Muscle of arm (tissue), 14 donors: ENCODE measurements around the gene TAT. TPM values are rescaled to one million over a fixed set of nuclear protein-coding genes. Genes with fewer than 3 reads are reported as not detected.
"Not testable (repeated sequence)": the region's sequence is repeated elsewhere in the genome, so short reads cannot be mapped to it uniquely, and the experiment has no call there.

Experiments
- DNase-seq: peaks from one replicate; pipeline ENCODE4 v3.0.0-alpha.2; 2013
- long read RNA-seq, 11 donors: transcript quantifications; one replicate each; lab custom pipeline, GENCODE V29; 2026
- polyA plus RNA-seq, 12 donors: library from polyadenylated mRNA; unstranded; fragments of 120-200 nt; gene quantifications; one replicate each; pipeline ENCODE4 v1.2.1, GENCODE V29; 2013; ENCODE audit not compliant: insufficient read length in 12 of 12

The TAT gene
- under 1 TPM in 4 of 12 donors, not detected in 8; 0.04 to 0.12 (median 0.07) TPM for polyA plus RNA-seq
- long read RNA-seq, donor 1 = 0 reads
- long read RNA-seq, donor 2 = 0 reads
- long read RNA-seq, donor 3 = 0 reads
- long read RNA-seq, donor 4 = 0 reads
- long read RNA-seq, donor 5 = 0 reads
- long read RNA-seq, donor 6 = 0 reads
- long read RNA-seq, donor 7 = 0 reads
- long read RNA-seq, donor 8 = 0 reads
- long read RNA-seq, donor 9 = 0 reads
- long read RNA-seq, donor 10 = 0 reads
- long read RNA-seq, donor 11 = 0 reads

- DNase-seq = no peak
These were observed at the start of gene TAT for GRCh38 chr16:71576971-71577370. TSS of gene TAT (minus strand) at chr16:71577092. CDS start at chr16:71576415, 677 bp downstream.

GRCh38 chr16:71626018-71626857 lies 49.3 kb upstream of the TAT start, which contains the start of gene MARVELD3:
TSS of gene MARVELD3 (plus strand) at chr16:71626184. CDS start at chr16:71626230, 46 bp downstream.
- DNase-seq = no peak

GRCh38 chr16:71625113-71625850 lies 48.4 kb upstream of the TAT start:
- no peak for DNase-seq

- no peak for DNase-seq
These were observed 46.7 kb upstream of the TAT start for GRCh38 chr16:71623597-71623996.

- no peak for DNase-seq
These were observed 45.2 kb upstream of the TAT start for GRCh38 chr16:71622088-71622487.

GRCh38 chr16:71618429-71618828 lies 41.5 kb upstream of the TAT start:
- no peak for DNase-seq

GRCh38 chr16:71614956-71615355 lies 38.1 kb upstream of the TAT start:
- DNase-seq = not testable (repeated sequence)

- peak; percentile 36 for DNase-seq
These were observed 34.3 kb upstream of the TAT start for GRCh38 chr16:71610936-71611871.

GRCh38 chr16:71610447-71610846 lies 33.6 kb upstream of the TAT start:
- DNase-seq = no peak

GRCh38 chr16:71609066-71609465 lies 32.2 kb upstream of the TAT start:
- DNase-seq = no peak

- DNase-seq = no peak
These were observed 23.9 kb upstream of the TAT start for GRCh38 chr16:71600822-71601221.

GRCh38 chr16:71598426-71598825 lies 21.5 kb upstream of the TAT start:
- DNase-seq = not testable (repeated sequence)

- not testable (repeated sequence) for DNase-seq
These were observed 18.5 kb upstream of the TAT start for GRCh38 chr16:71595340-71595826.

- no peak for DNase-seq
These were observed 17.2 kb upstream of the TAT start for GRCh38 chr16:71594000-71594646.

- no peak for DNase-seq
These were observed 16.4 kb upstream of the TAT start for GRCh38 chr16:71593048-71593999.

GRCh38 chr16:71591917-71592316 lies 15.0 kb upstream of the TAT start:
- DNase-seq = no peak

- no peak for DNase-seq
These were observed 13.7 kb upstream of the TAT start for GRCh38 chr16:71590584-71590983.

GRCh38 chr16:71590071-71590470 lies 13.2 kb upstream of the TAT start:
- not testable (repeated sequence) for DNase-seq

GRCh38 chr16:71589334-71589733 lies 12.4 kb upstream of the TAT start:
- DNase-seq = not testable (repeated sequence)
